MM.1S (cell line): ENCODE data around the gene CD244.

Source experiments
- CTCF ChIP-seq: fragments of 300-600 bp; sonication (generic); IDR thresholded peaks from 2 replicates; pipeline ENCODE4 v1.5.1; 2016; ENCODE audit warnings: antibody characterized with exemption, low read length, mixed read lengths
- EZH2 ChIP-seq: fragments of 300-600 bp; sonication (generic); optimal IDR thresholded peaks from 2 replicates; pipeline ENCODE3; 2017; ENCODE audit warnings: low read depth, mild to moderate bottlenecking, antibody characterized with exemption, low read length, mixed read lengths

DNA sequence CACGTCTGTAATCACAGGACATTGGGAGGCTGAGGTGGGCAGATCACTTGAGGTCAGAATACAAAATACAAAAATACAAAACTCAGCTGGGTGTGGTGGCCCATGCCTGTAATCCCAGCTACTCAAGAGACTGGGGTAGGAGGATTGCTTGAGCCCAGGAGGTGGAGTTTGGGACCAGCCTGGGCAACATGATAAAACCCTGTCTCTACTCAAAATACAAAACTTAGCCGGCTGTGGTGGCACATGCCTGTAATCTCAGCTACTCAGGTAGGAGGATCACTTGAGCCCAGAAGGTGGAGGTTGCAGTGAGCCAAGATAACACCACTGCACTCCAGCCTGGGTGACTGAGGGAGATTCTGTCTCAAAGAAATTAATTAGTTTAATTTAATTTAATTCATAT lies 28.8 kb upstream of the CD244 start:
- no peak for TF ChIP-seq CTCF
- TF ChIP-seq EZH2: no peak
